ENCODE data around the gene DHRSX. TPM values are rescaled to one million over a fixed set of nuclear protein-coding genes. Genes with fewer than 3 reads are reported as not detected.
A peak's percentile ranks its signal among the peaks of the same experiment; 100 is the strongest.

Gene DHRSX
- polyA plus RNA-seq, 3 donors, result 12.9 to 33.2 (median 28.3) TPM

DNA sequence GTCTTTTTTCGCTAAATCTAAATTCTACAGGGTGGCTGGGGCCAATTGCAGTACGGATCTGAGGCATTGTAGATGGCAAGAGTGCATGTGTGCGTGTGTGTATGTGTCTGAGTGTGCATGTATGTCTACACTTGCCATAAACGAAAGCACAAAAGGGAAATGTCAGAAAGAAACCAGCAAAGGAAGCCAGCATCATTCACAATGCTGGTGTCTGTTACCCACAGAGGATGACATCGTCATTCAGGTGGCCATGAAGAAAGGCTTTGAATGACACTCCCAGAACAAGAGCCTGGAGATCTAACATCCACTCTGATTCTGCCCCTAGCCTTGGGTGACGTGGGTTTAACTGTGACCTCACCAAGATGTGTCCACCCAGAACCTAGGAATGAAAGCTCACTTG, 124.6 kb downstream of the DHRSX start:
- no peak overlapping the region for H3K4me2 ChIP-seq (replicated peaks; ENCODE audit: extremely low read depth, low read length, poor library complexity, severe bottlenecking)
- Mint-ChIP-seq H3K27ac (peak overlapping the region in 1 of 7 donors; percentile 65), H3K4me1 (no peaks in the 10 kb centered on the region), H3K27me3 (ENCODE audit: low read depth in 3 of 3) (peaks cover 0 to 4% (median 2%) of the 10 kb centered on the region in 3 donors), H3K36me3 (peaks cover 24 to 28% of the 10 kb centered on the region in 2 donors), H3K9me3 (peaks cover 2 to 11% (median 8%) of the 10 kb centered on the region in 7 donors), H3K4me3 (no peak overlapping the region)
- TF ChIP-seq, protein P1, sequence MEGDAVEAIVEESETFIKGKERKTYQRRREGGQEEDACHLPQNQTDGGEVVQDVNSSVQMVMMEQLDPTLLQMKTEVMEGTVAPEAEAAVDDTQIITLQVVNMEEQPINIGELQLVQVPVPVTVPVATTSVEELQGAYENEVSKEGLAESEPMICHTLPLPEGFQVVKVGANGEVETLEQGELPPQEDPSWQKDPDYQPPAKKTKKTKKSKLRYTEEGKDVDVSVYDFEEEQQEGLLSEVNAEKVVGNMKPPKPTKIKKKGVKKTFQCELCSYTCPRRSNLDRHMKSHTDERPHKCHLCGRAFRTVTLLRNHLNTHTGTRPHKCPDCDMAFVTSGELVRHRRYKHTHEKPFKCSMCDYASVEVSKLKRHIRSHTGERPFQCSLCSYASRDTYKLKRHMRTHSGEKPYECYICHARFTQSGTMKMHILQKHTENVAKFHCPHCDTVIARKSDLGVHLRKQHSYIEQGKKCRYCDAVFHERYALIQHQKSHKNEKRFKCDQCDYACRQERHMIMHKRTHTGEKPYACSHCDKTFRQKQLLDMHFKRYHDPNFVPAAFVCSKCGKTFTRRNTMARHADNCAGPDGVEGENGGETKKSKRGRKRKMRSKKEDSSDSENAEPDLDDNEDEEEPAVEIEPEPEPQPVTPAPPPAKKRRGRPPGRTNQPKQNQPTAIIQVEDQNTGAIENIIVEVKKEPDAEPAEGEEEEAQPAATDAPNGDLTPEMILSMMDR (IDR thresholded peaks at IDR 0.05), result no peak
- no peak overlapping the region for H2AFZ ChIP-seq (ENCODE audit: insufficient read depth, low read depth, low read length, poor library complexity, severe bottlenecking)
- no peaks in the 10 kb centered on the region for H3K79me2 ChIP-seq (ENCODE audit: insufficient read depth, low read length)
- H4K20me1 ChIP-seq (ENCODE audit: insufficient read depth, low read length), result no peaks in the 10 kb centered on the region
- WGBS (ENCODE audit: insufficient coverage), result 100% methylated on average over 5 of the region's 6 CpGs
- DNase-seq, result no peak
- no peak overlapping the region for H3K9ac ChIP-seq (ENCODE audit: insufficient read depth, low read length, poor library complexity, severe bottlenecking)
- H3K27me3 ChIP-seq (ENCODE audit: control insufficient read depth in 2 of 2, insufficient read depth in 2 of 2, low read length in 2 of 2), result no peaks in the 10 kb centered on the region
- no peak overlapping the region for H3K27ac ChIP-seq (ENCODE audit: low read depth in 1 of 2, low read length in 2 of 2)
- intact Hi-C loops (cut with micrococcal nuclease), result no loop called here
- no peak overlapping the region for H3K4me3 ChIP-seq (replicated peaks in 1 of 3; ENCODE audit: low read depth in 2 of 3, low read length in 3 of 3)
- H3K4me1 ChIP-seq (ENCODE audit: control insufficient read depth in 1 of 2, insufficient read depth in 2 of 2, low read length in 2 of 2), result no peaks in the 10 kb centered on the region
- peaks cover 0 to 6% of the 10 kb centered on the region in 2 donors for H3K36me3 ChIP-seq (replicated peaks in 1 of 2; ENCODE audit: control insufficient read depth in 1 of 2, insufficient read depth in 2 of 2, low read length in 2 of 2)
- H3K9me3 ChIP-seq (replicated peaks in 1 of 2; ENCODE audit: control insufficient read depth in 1 of 2, insufficient read depth in 1 of 2, low read length in 2 of 2), result peaks cover 0 to 5% of the 10 kb centered on the region in 2 donors

DNA sequence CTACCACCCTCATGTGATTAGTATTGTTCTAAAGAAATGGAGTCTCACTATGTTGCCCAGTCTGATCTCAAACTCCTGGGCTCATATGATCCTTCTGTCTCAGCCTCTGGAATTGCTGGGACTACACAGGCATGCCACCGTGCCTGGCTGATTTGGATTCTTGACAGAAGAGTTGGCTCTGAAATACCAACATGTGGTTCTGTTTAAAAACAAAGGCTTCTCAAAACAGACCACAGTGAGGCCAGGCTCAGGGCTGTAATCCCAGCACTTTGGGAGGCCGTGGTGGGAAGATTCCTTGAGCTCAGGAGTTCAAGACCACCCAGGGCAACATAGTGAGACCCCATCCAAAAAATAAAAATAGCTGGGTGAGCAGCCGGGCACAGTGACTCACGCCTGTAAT, 126.7 kb downstream of the DHRSX start:
- 100% methylated on average over 1 of the region's 4 CpGs for WGBS (ENCODE audit: insufficient coverage)
- H3K4me3 ChIP-seq (replicated peaks in 1 of 3; ENCODE audit: low read depth in 2 of 3, low read length in 3 of 3), result no peak overlapping the region
- H3K79me2 ChIP-seq (ENCODE audit: insufficient read depth, low read length), result no peaks in the 10 kb centered on the region
- no peak overlapping the region for H3K4me2 ChIP-seq (replicated peaks; ENCODE audit: extremely low read depth, low read length, poor library complexity, severe bottlenecking)
- H3K36me3 ChIP-seq (replicated peaks in 1 of 2; ENCODE audit: control insufficient read depth in 1 of 2, insufficient read depth in 2 of 2, low read length in 2 of 2), result peaks cover 3 to 6% of the 10 kb centered on the region in 2 donors
- no peak for DNase-seq
- no peaks in the 10 kb centered on the region for H3K27me3 ChIP-seq (ENCODE audit: control insufficient read depth in 2 of 2, insufficient read depth in 2 of 2, low read length in 2 of 2)
- Mint-ChIP-seq H3K36me3 (peaks cover 30 to 40% of the 10 kb centered on the region in 2 donors), H3K27ac (peak overlapping the region in 1 of 7 donors; percentile 15), H3K9me3 (peaks cover 0 to 8% (median 2%) of the 10 kb centered on the region in 7 donors), H3K27me3 (ENCODE audit: low read depth in 3 of 3) (peaks cover 0 to 4% (median 2%) of the 10 kb centered on the region in 3 donors), H3K4me3 (no peak overlapping the region), H3K4me1 (no peaks in the 10 kb centered on the region)
- H3K27ac ChIP-seq (ENCODE audit: low read depth in 1 of 2, low read length in 2 of 2), result no peak overlapping the region
- TF ChIP-seq, protein P1 (IDR thresholded peaks at IDR 0.05), result no peak
- intact Hi-C loops (cut with micrococcal nuclease), result no loop called here
- no peak overlapping the region for H2AFZ ChIP-seq (ENCODE audit: insufficient read depth, low read depth, low read length, poor library complexity, severe bottlenecking)
- H3K9me3 ChIP-seq (replicated peaks in 1 of 2; ENCODE audit: control insufficient read depth in 1 of 2, insufficient read depth in 1 of 2, low read length in 2 of 2), result no peaks in the 10 kb centered on the region
- no peaks in the 10 kb centered on the region for H3K4me1 ChIP-seq (ENCODE audit: control insufficient read depth in 1 of 2, insufficient read depth in 2 of 2, low read length in 2 of 2)
- H3K9ac ChIP-seq (ENCODE audit: insufficient read depth, low read length, poor library complexity, severe bottlenecking), result no peak overlapping the region
- H4K20me1 ChIP-seq (ENCODE audit: insufficient read depth, low read length), result no peaks in the 10 kb centered on the region

All from CD14-positive monocyte (primary cell).